Inflammatory macrophage (primary cell): ENCODE data around the gene VARS1.
"Not testable (repeated sequence)": the region's sequence is repeated elsewhere in the genome, so short reads cannot be mapped to it uniquely, and the experiment has no call there.

Experiments
- DNase-seq, 2 donors: peaks; one replicate each; pipeline ENCODE4 v3.0.0-alpha.2; 2020 to 2022

VARS1 gene

DNA sequence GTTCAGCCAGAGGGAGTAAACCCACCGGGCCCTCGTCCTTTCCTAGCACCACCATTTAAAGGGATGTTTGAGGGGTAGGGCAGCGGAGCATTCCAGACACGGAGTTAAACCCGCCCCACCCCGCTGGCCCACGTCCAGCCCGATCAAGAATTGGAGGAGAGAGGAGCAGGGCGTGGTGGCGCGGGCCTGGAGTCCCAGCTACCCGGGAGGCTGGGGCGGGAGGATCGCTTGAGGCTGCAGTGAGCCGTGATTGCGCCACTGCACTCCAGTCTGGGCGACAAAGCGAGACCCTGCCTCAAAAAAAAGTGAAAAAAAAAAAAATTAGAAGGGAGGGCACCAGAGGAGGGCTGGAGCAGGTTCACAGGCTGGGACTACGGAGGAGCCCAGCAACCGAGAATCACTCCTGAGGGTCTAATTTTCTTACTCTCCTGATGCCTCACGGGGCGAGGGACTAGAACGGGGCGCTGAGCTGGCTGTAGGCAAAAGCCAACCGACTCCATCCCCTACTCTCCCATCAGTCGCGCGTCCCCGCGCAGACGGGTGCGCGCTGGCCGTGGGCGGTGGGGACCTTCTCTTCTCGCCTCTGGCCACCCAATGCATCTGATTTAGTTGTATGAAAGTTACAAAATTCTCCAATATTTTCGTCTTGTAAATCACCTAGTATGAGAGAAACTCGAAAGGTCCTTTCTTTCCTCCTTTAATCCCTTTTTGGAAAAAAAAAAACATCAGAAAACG is 25.9 kb upstream of the VARS1 start:
- peak; percentile 65 to 74 for DNase-seq

DNA sequence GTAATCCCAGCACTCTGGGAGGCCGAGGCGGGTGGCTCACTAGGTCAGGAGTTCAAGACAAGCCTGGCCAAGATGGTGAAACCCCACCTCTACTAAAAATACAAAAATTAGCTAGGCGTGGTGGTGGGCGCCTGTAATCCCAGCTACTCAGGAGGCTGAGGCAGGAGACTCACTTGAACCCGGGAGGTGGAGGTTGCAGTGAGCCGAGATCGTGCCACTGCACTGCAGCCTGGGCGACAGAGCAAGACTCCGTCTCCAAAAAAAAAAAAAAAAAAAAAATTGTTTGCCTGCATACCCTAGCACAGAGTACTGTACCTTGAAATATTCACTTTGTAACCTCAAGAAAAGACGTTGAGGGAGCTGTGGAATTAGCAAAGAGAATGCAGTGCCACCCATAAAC is 24.8 kb upstream of the VARS1 start:
- DNase-seq, result not testable (repeated sequence)

DNA sequence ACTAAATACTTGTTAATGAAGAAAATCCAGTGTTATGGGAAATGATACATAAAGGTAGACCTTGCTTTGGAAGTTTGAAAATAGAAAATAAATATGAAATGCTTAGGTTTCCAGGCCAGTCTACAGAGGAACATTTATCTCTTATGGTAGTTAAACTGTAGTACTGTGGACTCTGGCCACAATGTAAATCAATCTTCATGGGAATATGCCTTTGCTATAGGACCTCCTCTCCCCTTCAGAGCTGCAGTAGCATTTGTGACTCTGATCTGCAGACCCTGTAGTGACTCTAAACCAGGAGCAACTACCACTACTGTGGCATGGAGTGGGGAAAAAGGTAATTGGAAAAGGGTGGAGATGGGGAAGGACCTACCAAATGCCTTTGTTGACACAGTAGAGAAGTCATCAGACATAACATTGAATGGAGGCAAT is 24.3 kb upstream of the VARS1 start:
- no peak for DNase-seq

DNA sequence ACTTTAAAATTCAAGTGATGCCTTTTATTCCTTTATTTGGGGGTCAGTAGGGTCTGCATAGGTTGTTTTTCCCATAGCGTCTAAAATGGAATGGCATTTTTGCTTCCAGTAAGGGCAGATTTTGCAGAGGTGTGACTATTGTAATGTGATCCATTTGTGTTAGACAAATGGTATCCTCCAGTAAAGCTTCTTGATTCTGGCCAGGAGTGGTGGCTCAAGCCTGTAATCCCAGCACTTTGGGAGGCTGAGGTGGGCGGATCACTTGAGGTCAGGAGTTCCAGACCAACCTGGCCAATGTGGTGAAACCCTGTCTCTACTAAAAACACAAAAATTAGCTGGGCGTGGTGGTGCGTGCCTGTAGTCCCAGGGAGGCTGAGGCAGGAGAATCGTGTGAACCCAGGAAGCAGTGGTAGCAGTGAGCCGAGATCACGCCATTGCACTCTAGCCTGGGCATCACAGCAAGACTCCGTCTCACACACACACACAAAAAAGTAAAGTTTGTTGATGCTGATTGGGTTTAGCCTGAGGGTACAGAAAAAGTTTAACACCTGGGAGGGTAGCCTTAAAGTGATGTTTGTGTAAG is 22.5 kb upstream of the VARS1 start:
- DNase-seq, result not testable (repeated sequence)

DNA sequence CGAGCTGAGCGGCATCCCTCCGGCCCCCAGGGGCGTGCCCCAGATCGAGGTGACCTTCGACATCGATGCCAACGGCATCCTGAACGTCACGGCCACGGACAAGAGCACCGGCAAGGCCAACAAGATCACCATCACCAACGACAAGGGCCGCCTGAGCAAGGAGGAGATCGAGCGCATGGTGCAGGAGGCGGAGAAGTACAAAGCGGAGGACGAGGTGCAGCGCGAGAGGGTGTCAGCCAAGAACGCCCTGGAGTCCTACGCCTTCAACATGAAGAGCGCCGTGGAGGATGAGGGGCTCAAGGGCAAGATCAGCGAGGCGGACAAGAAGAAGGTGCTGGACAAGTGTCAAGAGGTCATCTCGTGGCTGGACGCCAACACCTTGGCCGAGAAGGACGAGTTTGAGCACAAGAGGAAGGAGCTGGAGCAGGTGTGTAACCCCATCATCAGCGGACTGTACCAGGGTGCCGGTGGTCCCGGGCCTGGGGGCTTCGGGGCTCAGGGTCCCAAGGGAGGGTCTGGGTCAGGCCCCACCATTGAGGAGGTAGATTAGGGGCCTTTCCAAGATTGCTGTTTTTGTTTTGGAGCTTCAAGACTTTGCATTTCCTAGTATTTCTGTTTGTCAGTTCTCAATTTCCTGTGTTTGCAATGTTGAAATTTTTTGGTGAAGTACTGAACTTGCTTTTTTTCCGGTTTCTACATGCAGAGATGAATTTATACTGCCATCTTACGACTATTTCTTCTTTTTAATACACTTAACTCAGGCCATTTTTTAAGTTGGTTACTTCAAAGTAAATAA is 21.8 kb upstream of the VARS1 start:
- peak in 1 of 2 donors; percentile 56 for DNase-seq

DNA sequence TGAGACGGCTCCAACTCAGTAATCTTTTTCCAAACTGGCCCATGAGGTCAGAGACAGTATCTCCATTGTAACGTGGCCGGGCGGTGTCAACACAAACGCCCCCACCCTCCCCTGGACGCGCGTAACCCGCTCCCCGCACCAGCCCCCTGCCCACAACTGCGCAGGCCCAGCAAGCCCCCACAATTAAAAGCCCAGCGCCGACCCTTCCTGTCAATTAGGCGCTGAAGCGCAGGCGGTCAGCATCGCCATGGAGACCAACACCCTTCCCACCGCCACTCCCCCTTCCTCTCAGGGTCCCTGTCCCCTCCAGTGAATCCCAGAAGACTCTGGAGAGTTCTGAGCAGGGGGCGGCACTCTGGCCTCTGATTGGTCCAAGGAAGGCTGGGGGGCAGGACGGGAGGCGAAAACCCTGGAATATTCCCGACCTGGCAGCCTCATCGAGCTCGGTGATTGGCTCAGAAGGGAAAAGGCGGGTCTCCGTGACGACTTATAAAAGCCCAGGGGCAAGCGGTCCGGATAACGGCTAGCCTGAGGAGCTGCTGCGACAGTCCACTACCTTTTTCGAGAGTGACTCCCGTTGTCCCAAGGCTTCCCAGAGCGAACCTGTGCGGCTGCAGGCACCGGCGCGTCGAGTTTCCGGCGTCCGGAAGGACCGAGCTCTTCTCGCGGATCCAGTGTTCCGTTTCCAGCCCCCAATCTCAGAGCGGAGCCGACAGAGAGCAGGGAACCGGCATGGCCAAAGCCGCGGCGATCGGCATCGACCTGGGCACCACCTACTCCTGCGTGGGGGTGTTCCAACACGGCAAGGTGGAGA is 19.7 kb upstream of the VARS1 start, which contains the start of the genes HSPA1A and HSPA1L:
HSPA1A (plus strand) TSS at position 519 of the 814 bp plus-strand sequence; CDS start at position 733, 214 bp downstream.
HSPA1L (minus strand) TSS at position 259 of the 814 bp plus-strand sequence. CDS start 3,311 bp downstream, outside the sequence.
- peak; percentile 94 to 95 for DNase-seq

DNA sequence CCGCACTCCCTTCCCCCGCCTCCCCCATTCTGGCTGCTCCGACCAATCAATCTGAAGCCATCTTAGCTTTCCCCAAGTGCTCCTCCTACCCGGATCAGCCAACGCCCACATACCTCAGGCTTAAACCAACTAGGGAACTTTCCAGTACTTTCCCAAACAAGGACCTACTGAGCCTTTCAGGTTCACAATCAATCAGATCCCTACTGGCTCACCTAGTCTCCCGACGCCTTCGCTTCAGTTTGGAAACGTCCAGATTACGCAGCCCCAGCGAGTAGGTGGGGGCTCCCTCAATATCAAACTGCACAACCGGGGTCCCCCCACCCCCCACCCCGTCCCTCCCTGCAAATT is 19.1 kb upstream of the VARS1 start:
- DNase-seq, result peak; percentile 86 to 93

DNA sequence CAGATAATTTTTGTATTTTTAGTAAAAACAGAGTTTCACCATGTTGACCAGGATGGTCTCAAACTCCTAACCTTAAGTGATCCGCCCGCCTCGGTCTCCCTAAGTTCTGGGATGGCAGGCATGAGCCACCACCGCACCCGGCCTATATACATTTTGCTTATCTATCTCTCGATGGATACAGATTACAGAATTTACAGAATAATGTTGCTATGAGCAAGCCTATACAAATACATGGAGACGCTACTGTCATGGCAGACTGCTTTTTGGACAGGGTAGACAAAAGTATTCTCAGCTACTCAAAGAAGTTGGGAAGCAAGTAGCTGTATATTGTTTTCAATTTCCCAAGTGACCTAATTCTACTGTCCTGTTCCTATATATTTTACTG is 17.9 kb upstream of the VARS1 start:
- DNase-seq, result no peak

DNA sequence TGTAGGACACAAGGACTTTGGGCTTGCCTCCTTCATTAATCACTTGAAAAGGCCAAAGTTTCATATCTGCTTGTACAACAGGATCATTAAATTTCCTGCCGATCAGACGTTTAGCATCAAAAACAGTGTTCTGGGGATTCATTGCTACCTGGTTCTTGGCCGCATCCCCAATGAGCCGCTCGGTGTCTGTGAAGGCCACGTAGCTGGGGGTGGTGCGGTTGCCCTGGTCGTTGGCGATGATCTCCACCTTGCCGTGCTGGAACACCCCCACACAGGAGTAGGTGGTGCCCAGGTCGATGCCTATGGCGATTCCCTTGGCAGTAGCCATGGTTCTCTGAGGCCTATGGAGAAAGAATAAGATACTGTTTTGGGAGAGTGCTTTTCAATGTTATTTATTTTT is 16.1 kb upstream of the VARS1 start:
- no peak for DNase-seq

DNA sequence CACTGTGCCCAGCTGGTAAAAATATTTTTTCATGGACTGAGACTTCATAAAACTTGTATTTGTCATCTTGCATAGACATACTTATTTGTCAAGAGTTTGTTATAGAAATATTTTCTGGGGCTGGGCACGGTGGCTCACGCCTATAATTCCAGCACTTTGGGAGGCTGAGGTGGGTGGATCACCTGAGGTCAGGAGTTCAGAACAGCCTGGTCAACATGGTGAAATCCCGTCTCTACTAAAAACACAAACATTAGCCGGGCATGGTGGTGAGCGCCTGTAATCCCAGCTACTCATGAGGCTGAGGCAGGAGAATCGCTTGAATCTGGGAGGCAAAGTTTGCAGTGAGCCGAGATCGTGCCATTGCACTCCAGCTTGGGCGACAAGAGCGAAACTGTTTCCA is 13.0 kb upstream of the VARS1 start:
- not testable (repeated sequence) for DNase-seq

DNA sequence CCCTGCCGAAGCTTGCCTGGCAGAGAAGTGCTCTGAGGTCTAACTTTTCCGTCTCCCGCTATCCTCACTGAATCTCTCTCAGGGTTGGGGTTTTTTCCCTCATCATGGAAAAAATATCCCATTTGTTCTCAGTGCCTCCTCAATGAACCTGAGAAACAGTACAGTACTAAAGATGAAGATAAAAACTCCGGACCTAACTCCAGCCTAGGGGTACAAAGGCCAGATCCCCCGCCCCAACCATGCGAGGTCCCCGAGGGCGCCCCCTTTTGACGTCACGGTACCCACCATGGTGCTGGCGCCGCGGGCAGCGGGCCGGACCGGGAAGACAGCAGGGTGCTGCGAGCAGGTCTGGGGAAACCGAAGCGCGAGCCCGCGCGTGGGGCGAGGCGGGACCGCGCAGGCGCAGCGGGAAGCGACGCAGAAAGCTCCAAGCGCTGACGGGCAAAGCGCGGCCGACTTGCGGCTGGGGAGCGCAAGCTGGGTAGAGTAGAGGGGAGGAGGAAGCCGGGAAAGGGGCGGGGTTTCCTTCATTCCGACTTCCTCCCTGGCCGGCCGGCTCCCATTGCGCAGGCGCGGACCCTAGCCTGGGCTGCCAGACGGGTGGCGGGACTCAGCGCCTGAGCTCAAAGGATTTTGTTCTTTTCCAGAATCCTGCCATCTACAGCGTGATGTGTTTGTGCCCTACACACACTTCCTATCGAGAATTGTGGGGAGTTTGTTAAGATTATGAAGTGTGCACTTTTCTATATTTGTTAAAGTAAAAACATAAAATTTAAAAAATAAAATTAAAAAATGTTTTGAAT is 11.1 kb upstream of the VARS1 start, which contains the start of gene LSM2:
LSM2 (minus strand) TSS at position 497 of the 803 bp plus-strand sequence; CDS start at position 288, 209 bp downstream.
- DNase-seq, result peak; percentile 98

DNA sequence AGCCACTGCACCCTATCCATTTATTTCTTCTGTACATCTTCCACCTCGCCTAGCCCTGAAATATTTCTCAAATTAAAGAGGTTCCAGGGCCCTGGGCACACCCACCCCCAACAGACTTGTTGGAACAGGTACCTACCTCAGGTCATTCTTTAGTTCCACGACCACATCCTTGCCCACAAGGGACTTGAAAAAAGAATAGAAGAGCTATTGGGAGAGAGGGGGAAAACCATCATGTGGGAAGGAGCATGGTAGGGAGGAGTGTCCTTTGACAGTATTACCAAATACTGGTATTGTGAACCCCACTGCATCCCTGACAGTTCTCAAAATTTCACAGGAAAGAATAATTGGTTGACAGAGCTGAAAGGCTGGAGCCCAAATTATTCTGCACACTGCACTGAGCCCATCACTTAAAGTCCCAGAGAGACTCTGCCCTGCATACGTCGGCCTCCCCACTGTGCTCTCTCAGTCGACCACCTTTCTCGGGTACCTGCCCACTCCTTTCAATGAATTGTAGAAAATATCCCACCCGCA is 10.5 kb upstream of the VARS1 start:
- DNase-seq, result no peak

DNA sequence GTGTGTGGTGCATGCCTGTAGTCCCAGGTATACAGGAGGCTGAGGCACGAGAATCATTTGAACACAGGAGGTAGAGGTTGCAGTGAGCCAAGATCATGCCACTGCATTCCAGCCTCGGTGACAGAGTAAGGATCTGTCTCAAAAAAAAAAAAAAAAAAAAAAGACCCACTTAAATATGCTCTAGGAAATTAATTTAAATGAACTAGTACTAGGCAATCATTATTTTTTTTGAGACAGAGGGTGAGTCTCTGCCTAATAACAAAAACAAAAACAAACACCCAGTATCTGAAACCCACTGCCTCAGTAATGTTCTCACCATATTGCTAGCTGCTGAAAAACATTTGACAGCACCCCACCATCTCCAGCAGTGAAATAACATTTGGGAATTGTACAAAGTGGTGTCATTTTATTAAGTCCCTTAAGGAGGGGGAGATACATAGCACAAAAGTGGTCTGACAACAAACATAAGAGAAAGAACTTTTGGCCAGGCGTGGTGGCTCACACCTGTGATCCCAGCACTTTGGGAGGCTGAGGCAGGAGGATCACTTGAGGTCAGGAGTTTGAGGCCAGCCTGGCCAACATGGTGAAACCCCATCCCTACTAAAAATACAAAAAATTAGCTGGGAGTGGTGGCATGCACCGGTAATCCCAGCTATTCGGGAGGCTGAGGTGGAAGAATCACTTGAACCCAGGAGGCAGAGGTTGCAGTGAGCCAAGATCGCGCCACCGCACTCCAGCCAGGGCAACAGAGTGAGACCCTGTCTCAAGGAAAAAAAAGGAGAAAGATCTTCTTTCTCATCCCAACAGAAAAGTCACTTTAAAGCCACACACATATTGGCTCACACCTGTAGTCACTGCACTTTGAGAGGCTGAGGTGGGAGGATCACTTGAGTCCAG is 5.7 kb upstream of the VARS1 start:
- DNase-seq, result not testable (repeated sequence)

DNA sequence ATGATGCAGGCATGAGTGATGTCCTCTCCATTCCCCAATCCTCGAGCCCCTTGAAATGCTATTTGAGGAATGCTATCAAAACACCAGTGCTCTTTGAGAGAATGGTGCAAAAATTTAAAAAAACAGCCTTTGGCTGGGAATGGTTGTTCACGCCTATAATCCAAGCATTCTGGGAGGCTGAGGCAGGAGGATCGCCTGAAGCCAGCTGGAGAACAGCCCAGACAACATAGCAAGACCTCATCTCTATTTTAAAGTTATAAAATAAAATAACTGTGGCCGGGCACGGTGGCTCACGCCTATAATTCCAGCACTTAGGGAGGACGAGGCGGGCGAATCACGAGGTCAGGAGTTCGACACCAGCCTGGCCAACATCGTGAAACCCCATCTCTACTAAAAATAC is 4.2 kb upstream of the VARS1 start:
- DNase-seq, result no peak

DNA sequence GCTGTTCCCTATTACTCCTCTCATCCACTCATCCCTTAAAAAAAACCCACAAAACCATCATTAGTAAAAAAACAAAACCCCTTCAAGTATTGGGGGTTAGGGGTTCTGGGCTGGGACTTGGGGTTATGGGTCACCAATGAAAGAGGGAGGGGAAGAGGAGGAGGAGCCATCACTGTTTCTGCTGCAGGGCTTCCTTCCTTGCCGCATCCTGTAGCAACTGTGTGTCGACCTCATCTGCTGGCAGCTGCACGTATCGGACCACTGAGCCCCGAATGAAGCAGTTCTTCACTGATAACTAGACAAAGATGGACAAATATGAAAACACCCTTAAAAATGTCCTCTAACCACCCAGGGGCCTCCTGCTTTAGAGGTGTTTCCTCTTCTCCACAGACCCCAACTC is 2.0 kb upstream of the VARS1 start:
- DNase-seq, result no peak

DNA sequence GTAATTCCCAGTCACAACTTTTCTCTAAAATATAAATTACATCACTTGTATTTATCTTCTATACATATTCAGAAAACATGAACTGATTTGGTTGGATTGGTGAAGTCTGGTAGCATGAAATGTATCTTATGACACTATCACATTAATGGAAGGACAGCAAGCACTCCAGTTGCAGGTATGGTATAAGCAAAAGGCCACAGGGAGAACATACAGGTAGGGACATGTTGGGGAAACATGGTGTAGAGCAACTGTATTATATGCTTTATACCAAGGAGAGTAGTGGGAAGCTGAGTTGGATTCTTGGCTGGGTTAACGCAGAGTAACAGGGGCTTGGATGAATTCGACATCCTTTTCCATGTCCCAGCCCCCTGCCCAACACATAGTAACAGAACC is 1.4 kb upstream of the VARS1 start:
- DNase-seq, result no peak

DNA sequence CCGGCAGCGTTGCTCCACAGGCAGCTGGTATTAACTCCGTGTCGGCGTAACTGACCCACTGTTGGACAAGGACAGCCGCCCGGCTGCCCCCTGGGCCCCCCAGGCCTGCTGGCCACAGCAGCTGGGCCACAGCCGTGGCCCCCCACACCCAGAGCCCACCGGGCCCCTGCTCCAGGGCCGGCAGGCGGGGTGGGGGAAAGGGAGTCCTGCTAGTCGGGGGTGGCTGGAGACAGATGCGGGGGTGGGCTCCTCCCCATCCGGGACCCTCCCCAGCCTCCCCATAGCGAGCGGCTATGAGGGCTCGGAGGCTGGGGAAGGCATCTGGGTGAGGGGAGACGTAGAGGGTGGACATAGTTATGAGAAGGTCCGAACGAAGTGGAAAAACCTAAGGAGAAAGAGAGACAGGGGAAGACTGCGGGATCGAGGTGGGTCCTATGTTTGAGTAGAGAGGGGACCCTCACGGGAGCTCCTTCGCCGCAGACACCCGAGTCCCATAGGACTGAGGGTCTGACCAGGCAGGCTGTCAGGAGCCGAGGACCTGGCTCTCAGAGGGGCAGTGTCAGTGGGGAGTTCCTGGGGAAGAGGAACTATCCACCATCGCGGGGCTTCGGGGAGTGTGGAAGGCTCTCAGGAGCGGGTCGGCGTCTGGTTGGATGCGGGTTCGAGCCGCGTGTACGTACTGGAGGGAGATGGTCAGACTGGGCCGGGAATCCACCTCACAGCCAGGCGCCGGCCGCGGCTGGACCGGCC is 511 bp downstream of the VARS1 start:
- no peak for DNase-seq

DNA sequence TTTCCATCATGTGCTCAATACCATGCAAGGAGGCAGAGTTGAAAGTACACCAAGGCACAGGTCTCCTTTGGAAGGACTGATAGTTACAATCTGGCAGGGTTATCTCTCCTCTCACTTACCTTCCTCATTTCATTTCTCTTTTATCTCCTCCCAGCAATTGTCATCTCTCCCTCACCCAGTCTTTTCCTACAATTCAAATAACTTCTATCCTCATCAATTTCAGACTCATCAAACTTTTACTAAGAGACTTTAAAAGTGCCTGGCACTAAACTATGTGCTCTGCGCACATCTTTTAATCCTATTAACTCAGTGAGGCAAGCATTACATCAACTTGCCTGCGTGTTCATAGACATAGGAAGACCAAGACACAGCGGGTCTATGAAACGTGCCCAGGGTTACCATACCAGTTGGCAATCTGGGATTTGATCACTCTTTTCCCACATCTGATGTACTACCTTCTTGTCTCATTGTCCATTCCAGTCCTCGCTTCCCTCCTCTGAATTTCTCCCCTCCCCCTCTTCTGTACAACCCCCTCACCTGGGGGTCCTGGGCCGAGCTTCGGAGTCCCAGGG is 1.2 kb downstream of the VARS1 start:
- DNase-seq, result no peak

DNA sequence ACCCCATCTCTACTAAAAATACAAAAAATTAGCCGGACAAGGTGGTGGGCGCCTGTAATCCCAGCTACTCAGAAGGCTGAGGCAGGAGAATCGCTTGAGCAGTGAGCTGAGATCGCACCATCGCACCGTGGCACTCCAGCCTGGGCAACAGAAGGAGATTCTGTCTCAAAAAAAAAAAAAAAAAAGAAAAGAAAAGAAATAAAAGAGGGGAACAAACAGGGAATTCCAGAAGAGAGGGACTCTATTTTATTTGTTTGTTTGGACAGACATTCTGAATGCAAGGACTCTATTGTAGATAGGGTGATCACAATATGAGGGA is 1.7 kb downstream of the VARS1 start:
- DNase-seq, result not testable (repeated sequence)
